ENCODE measurements around the gene BTBD16. TPM values are rescaled to one million over a fixed set of nuclear protein-coding genes. Genes with fewer than 3 reads are reported as not detected.

Gene BTBD16
- total RNA-seq, 2 experiments from 2014 or later: 0.06 TPM; not detected in 1

- no peaks in the 10 kb centered on the region for H3K9me2 ChIP-seq (ENCODE audit: insufficient read depth, low read length)
- intact Hi-C loops (cut with micrococcal nuclease; ENCODE audit: unreplicated experiment): no loop called here
- no peak for DNase-seq (ENCODE audit: low spot score)
- TF ChIP-seq CTCF (conservative IDR thresholded peaks at IDR 0.05; ENCODE audit: low read length) (no peak), EZH2phosphoT487 (IDR thresholded peaks at IDR 0.05; ENCODE audit: borderline replicate concordance, low read depth, low read length) (no peak)
- no peaks in the 10 kb centered on the region for H3K4me1 ChIP-seq (ENCODE audit: insufficient read depth, low read length, poor library complexity, severe bottlenecking)
- H3K27ac ChIP-seq (ENCODE audit: low read depth, low read length, poor library complexity, severe bottlenecking): no peak overlapping the region
- no peaks in the 10 kb centered on the region for H4K20me1 ChIP-seq (ENCODE audit: insufficient read depth, low read length)
- H2AFZ ChIP-seq (ENCODE audit: low read length): no peak overlapping the region
- H3K36me3 ChIP-seq (ENCODE audit: insufficient read depth, low read length): no peaks in the 10 kb centered on the region
- no peak overlapping the region for H3K4me2 ChIP-seq (ENCODE audit: low read length)
- no peak overlapping the region for H3K4me3 ChIP-seq (ENCODE audit: low read depth, low read length, poor library complexity, severe bottlenecking)
- POLR2A ChIA-PET: no interaction called here
- no peaks in the 10 kb centered on the region for H3K9me3 ChIP-seq (ENCODE audit: low read length)
- H3K79me2 ChIP-seq (ENCODE audit: insufficient read depth, low read depth, low read length): no peaks in the 10 kb centered on the region
- no TSS peak for BruUV-seq (replicated peaks)
- CTCF ChIA-PET (ENCODE audit: unreplicated experiment): no interaction called here
Observed at GRCh38 chr10:122245136-122245535, 26.0 kb upstream of the BTBD16 start.

- H3K9me3 ChIP-seq (ENCODE audit: low read length): no peaks in the 10 kb centered on the region
- H3K27ac ChIP-seq (ENCODE audit: low read depth, low read length, poor library complexity, severe bottlenecking): no peak overlapping the region
- H4K20me1 ChIP-seq (ENCODE audit: insufficient read depth, low read length): no peaks in the 10 kb centered on the region
- H3K79me2 ChIP-seq (ENCODE audit: insufficient read depth, low read depth, low read length): no peaks in the 10 kb centered on the region
- CTCF ChIA-PET (ENCODE audit: unreplicated experiment): no interaction called here
- POLR2A ChIA-PET: no interaction called here
- no peak overlapping the region for H2AFZ ChIP-seq (ENCODE audit: low read length)
- intact Hi-C loops (cut with micrococcal nuclease; ENCODE audit: unreplicated experiment): no loop called here
- BruUV-seq (replicated peaks): no TSS peak
- H3K4me1 ChIP-seq (ENCODE audit: insufficient read depth, low read length, poor library complexity, severe bottlenecking): no peaks in the 10 kb centered on the region
- no peaks in the 10 kb centered on the region for H3K36me3 ChIP-seq (ENCODE audit: insufficient read depth, low read length)
- no peak for DNase-seq (ENCODE audit: low spot score)
- H3K4me2 ChIP-seq (ENCODE audit: low read length): no peak overlapping the region
- no peak overlapping the region for H3K4me3 ChIP-seq (ENCODE audit: low read depth, low read length, poor library complexity, severe bottlenecking)
- TF ChIP-seq CTCF (conservative IDR thresholded peaks at IDR 0.05; ENCODE audit: low read length) (no peak), EZH2phosphoT487 (IDR thresholded peaks at IDR 0.05; ENCODE audit: borderline replicate concordance, low read depth, low read length) (no peak)
- no peaks in the 10 kb centered on the region for H3K9me2 ChIP-seq (ENCODE audit: insufficient read depth, low read length)
Observed at GRCh38 chr10:122245897-122246296, 25.2 kb upstream of the BTBD16 start.

GRCh38 chr10:122246830-122247520 lies 24.1 kb upstream of the BTBD16 start:
- no peak for DNase-seq (ENCODE audit: low spot score)
- Histone ChIP-seq H4K20me1 (ENCODE audit: insufficient read depth, low read length) (no peaks in the 10 kb centered on the region), H3K4me2 (ENCODE audit: low read length) (no peak overlapping the region), H3K4me1 (ENCODE audit: insufficient read depth, low read length, poor library complexity, severe bottlenecking) (no peaks in the 10 kb centered on the region), H3K27ac (ENCODE audit: low read depth, low read length, poor library complexity, severe bottlenecking) (no peak overlapping the region), H3K9me2 (ENCODE audit: insufficient read depth, low read length) (no peaks in the 10 kb centered on the region), H3K79me2 (ENCODE audit: insufficient read depth, low read depth, low read length) (no peaks in the 10 kb centered on the region), H2AFZ (ENCODE audit: low read length) (no peak overlapping the region), H3K9me3 (ENCODE audit: low read length) (no peaks in the 10 kb centered on the region), H3K36me3 (ENCODE audit: insufficient read depth, low read length) (no peaks in the 10 kb centered on the region), H3K4me3 (ENCODE audit: low read depth, low read length, poor library complexity, severe bottlenecking) (no peak overlapping the region)
- POLR2A ChIA-PET: no interaction called here
- intact Hi-C loops (cut with micrococcal nuclease; ENCODE audit: unreplicated experiment): no loop called here
- TF ChIP-seq EZH2phosphoT487 (IDR thresholded peaks at IDR 0.05; ENCODE audit: borderline replicate concordance, low read depth, low read length) (no peak), CTCF (conservative IDR thresholded peaks at IDR 0.05; ENCODE audit: low read length) (no peak)
- CTCF ChIA-PET (ENCODE audit: unreplicated experiment): no interaction called here
- no TSS peak for BruUV-seq (replicated peaks)
